ENCODE results near the gene C10orf53. TPM values are rescaled to one million over a fixed set of nuclear protein-coding genes. Genes with fewer than 3 reads are reported as not detected.

The C10orf53 gene
- total and polyA plus RNA-seq, 7 experiments from 2014 or later: not detected

- Mint-ChIP-seq H3K4me1 (no peaks in the 10 kb centered on the region), H3K27ac (no peak overlapping the region), H3K36me3 (peaks cover 0 to 8% (median 6%) of the 10 kb centered on the region in 5 donors), H3K4me3 (no peak overlapping the region), H3K27me3 (peaks cover 3 to 28% (median 9%) of the 10 kb centered on the region in 5 donors), H3K9me3 (peaks cover 5 to 32% (median 11%) of the 10 kb centered on the region in 11 donors)
- H3K27ac ChIP-seq (ENCODE audit: low read depth, low read length): no peak overlapping the region
- H3K27me3 ChIP-seq (ENCODE audit: control insufficient read depth in 2 of 2, insufficient read depth in 2 of 2, low read length in 2 of 2): no peaks in the 10 kb centered on the region
- POLR2A ChIA-PET: no interaction called here
- peaks cover 0 to 3% (median 0%) of the 10 kb centered on the region in 3 experiments for H3K9me3 ChIP-seq (ENCODE audit: control insufficient read depth in 2 of 3, low read length in 3 of 3)
- intact Hi-C loops (cut with micrococcal nuclease): no loop called here
- H3K4me3 ChIP-seq (ENCODE audit: low read length): no peak overlapping the region
- ATAC-seq (no peak), DNase-seq (no peak)
- no peaks in the 10 kb centered on the region for H3K36me3 ChIP-seq (ENCODE audit: control insufficient read depth in 2 of 3, insufficient read depth in 3 of 3, low read length in 3 of 3)
- no peaks in the 10 kb centered on the region for H3K4me1 ChIP-seq (ENCODE audit: control insufficient read depth in 2 of 2, insufficient read depth in 2 of 2, low read length in 2 of 2)
- CTCF ChIA-PET: no interaction called here
These were observed 17.2 kb upstream of the C10orf53 start for GRCh38 chr10:49662169-49662830.

GRCh38 chr10:49663596-49663995 lies 15.9 kb upstream of the C10orf53 start:
- H3K27ac ChIP-seq (ENCODE audit: low read depth, low read length): no peak overlapping the region
- H3K4me3 Mint-ChIP-seq: no peak overlapping the region
- peaks cover 0 to 35% (median 9%) of the 10 kb centered on the region in 5 donors for H3K27me3 Mint-ChIP-seq
- intact Hi-C loops (cut with micrococcal nuclease): no loop called here
- no peaks in the 10 kb centered on the region for H3K27me3 ChIP-seq (ENCODE audit: control insufficient read depth in 2 of 2, insufficient read depth in 2 of 2, low read length in 2 of 2)
- H3K4me1 ChIP-seq (ENCODE audit: control insufficient read depth in 2 of 2, insufficient read depth in 2 of 2, low read length in 2 of 2): no peaks in the 10 kb centered on the region
- ATAC-seq: no peak
- H3K9me3 Mint-ChIP-seq: peaks cover 5 to 24% (median 10%) of the 10 kb centered on the region in 11 donors
- no peak for DNase-seq
- ChIA-PET CTCF (no interaction called here), POLR2A (no interaction called here)
- H3K27ac Mint-ChIP-seq: no peak overlapping the region
- H3K36me3 ChIP-seq (ENCODE audit: control insufficient read depth in 2 of 3, insufficient read depth in 3 of 3, low read length in 3 of 3): no peaks in the 10 kb centered on the region
- no peak overlapping the region for H3K4me3 ChIP-seq (ENCODE audit: low read length)
- peaks cover 0 to 8% (median 6%) of the 10 kb centered on the region in 5 donors for H3K36me3 Mint-ChIP-seq
- no peaks in the 10 kb centered on the region for H3K4me1 Mint-ChIP-seq
- peaks cover 0 to 3% (median 0%) of the 10 kb centered on the region in 3 experiments for H3K9me3 ChIP-seq (ENCODE audit: control insufficient read depth in 2 of 3, low read length in 3 of 3)

- no peaks in the 10 kb centered on the region for H3K4me1 ChIP-seq (ENCODE audit: control insufficient read depth in 2 of 2, insufficient read depth in 2 of 2, low read length in 2 of 2)
- ATAC-seq (no peak), DNase-seq (no peak)
- H3K9me3 ChIP-seq (ENCODE audit: control insufficient read depth in 2 of 3, low read length in 3 of 3): peaks cover 0 to 2% (median 0%) of the 10 kb centered on the region in 3 experiments
- H3K9me3 Mint-ChIP-seq: peaks cover 1 to 18% (median 6%) of the 10 kb centered on the region in 11 donors
- intact Hi-C loops (cut with micrococcal nuclease): no loop called here
- H3K36me3 Mint-ChIP-seq: peaks cover 0 to 2% (median under 1%) of the 10 kb centered on the region in 5 donors
- H3K4me3 Mint-ChIP-seq: no peak overlapping the region
- H3K4me3 ChIP-seq (ENCODE audit: low read length): no peak overlapping the region
- no peak overlapping the region for H3K27ac ChIP-seq (ENCODE audit: low read depth, low read length)
- ChIA-PET CTCF (no interaction called here), POLR2A (no interaction called here)
- no peaks in the 10 kb centered on the region for H3K4me1 Mint-ChIP-seq
- no peaks in the 10 kb centered on the region for H3K36me3 ChIP-seq (ENCODE audit: control insufficient read depth in 2 of 3, insufficient read depth in 3 of 3, low read length in 3 of 3)
- no peak overlapping the region for H3K27ac Mint-ChIP-seq
- no peaks in the 10 kb centered on the region for H3K27me3 ChIP-seq (ENCODE audit: control insufficient read depth in 2 of 2, insufficient read depth in 2 of 2, low read length in 2 of 2)
- H3K27me3 Mint-ChIP-seq: peaks cover 0 to 37% (median 9%) of the 10 kb centered on the region in 5 donors
These were observed 15.2 kb upstream of the C10orf53 start for GRCh38 chr10:49664006-49664841.

GRCh38 chr10:49664842-49665355 lies 14.6 kb upstream of the C10orf53 start:
- Histone ChIP-seq H3K9me3 (ENCODE audit: control insufficient read depth in 2 of 3, low read length in 3 of 3) (no peaks in the 10 kb centered on the region), H3K36me3 (ENCODE audit: control insufficient read depth in 2 of 3, insufficient read depth in 3 of 3, low read length in 3 of 3) (no peaks in the 10 kb centered on the region), H3K27me3 (ENCODE audit: control insufficient read depth in 2 of 2, insufficient read depth in 2 of 2, low read length in 2 of 2) (no peaks in the 10 kb centered on the region), H3K4me3 (ENCODE audit: low read length) (no peak overlapping the region), H3K4me1 (ENCODE audit: control insufficient read depth in 2 of 2, insufficient read depth in 2 of 2, low read length in 2 of 2) (no peaks in the 10 kb centered on the region), H3K27ac (ENCODE audit: low read depth, low read length) (no peak overlapping the region)
- H3K4me1 Mint-ChIP-seq: no peaks in the 10 kb centered on the region
- no peak overlapping the region for H3K4me3 Mint-ChIP-seq
- no peak overlapping the region for H3K27ac Mint-ChIP-seq
- ChIA-PET POLR2A (no interaction called here), CTCF (no interaction called here)
- DNase-seq (no peak), ATAC-seq (no peak)
- no peaks in the 10 kb centered on the region for H3K36me3 Mint-ChIP-seq
- H3K9me3 Mint-ChIP-seq: peaks cover 0 to 13% (median 2%) of the 10 kb centered on the region in 11 donors
- intact Hi-C loops (cut with micrococcal nuclease): no loop called here
- peaks cover 0 to 39% (median 9%) of the 10 kb centered on the region in 5 donors for H3K27me3 Mint-ChIP-seq

GRCh38 chr10:49666054-49666615 lies 13.3 kb upstream of the C10orf53 start:
- no peak overlapping the region for H3K4me3 ChIP-seq (ENCODE audit: low read length)
- H3K27ac ChIP-seq (ENCODE audit: low read depth, low read length): no peak overlapping the region
- Mint-ChIP-seq H3K27me3 (peaks cover under 1 to 43% (median 20%) of the 10 kb centered on the region in 5 donors), H3K4me3 (no peak overlapping the region), H3K9me3 (peaks cover 0 to 3% (median 0%) of the 10 kb centered on the region in 11 donors), H3K27ac (no peak overlapping the region), H3K4me1 (no peaks in the 10 kb centered on the region), H3K36me3 (no peaks in the 10 kb centered on the region)
- ATAC-seq (no peak), DNase-seq (no peak)
- CTCF ChIA-PET: no interaction called here
- no peaks in the 10 kb centered on the region for H3K27me3 ChIP-seq (ENCODE audit: control insufficient read depth in 2 of 2, insufficient read depth in 2 of 2, low read length in 2 of 2)
- no peaks in the 10 kb centered on the region for H3K36me3 ChIP-seq (ENCODE audit: control insufficient read depth in 2 of 3, insufficient read depth in 3 of 3, low read length in 3 of 3)
- no peaks in the 10 kb centered on the region for H3K9me3 ChIP-seq (ENCODE audit: control insufficient read depth in 2 of 3, low read length in 3 of 3)
- H3K4me1 ChIP-seq (ENCODE audit: control insufficient read depth in 2 of 2, insufficient read depth in 2 of 2, low read length in 2 of 2): no peaks in the 10 kb centered on the region
- POLR2A ChIA-PET: no interaction called here
- intact Hi-C loops (cut with micrococcal nuclease): no loop called here

GRCh38 chr10:49666685-49667084 lies 12.8 kb upstream of the C10orf53 start:
- ChIA-PET POLR2A (no interaction called here), CTCF (no interaction called here)
- Mint-ChIP-seq H3K4me3 (no peak overlapping the region), H3K4me1 (no peaks in the 10 kb centered on the region), H3K36me3 (no peaks in the 10 kb centered on the region), H3K27ac (no peak overlapping the region), H3K9me3 (peaks cover 0 to 7% (median 0%) of the 10 kb centered on the region in 11 donors), H3K27me3 (peaks cover 6 to 43% (median 25%) of the 10 kb centered on the region in 5 donors)
- Histone ChIP-seq H3K27me3 (ENCODE audit: control insufficient read depth in 2 of 2, insufficient read depth in 2 of 2, low read length in 2 of 2) (no peaks in the 10 kb centered on the region), H3K9me3 (ENCODE audit: control insufficient read depth in 2 of 3, low read length in 3 of 3) (no peaks in the 10 kb centered on the region), H3K4me3 (ENCODE audit: low read length) (no peak overlapping the region), H3K27ac (ENCODE audit: low read depth, low read length) (no peak overlapping the region), H3K4me1 (ENCODE audit: control insufficient read depth in 2 of 2, insufficient read depth in 2 of 2, low read length in 2 of 2) (no peaks in the 10 kb centered on the region), H3K36me3 (ENCODE audit: control insufficient read depth in 2 of 3, insufficient read depth in 3 of 3, low read length in 3 of 3) (no peaks in the 10 kb centered on the region)
- DNase-seq (no peak), ATAC-seq (no peak)
- intact Hi-C loops (cut with micrococcal nuclease): no loop called here
